LNCaP clone FGC (cell line): Measurements from ENCODE around the gene ZNF256.

Experiments used
- DNase-seq: peaks from one replicate; pipeline ENCODE4 v3.0.0-alpha.2; 2011; ENCODE audit warnings: low read depth
- H3K4me3 ChIP-seq: 2 replicates; pipeline ENCODE4 v1.5.1; 2011; ENCODE audit warnings: mild to moderate bottlenecking, low read depth, low read length, control low read depth
- CTCF ChIP-seq: IDR thresholded peaks from 2 replicates; pipeline ENCODE4 v1.5.1; 2012; ENCODE audit warnings: mild to moderate bottlenecking; ENCODE audit not compliant: control insufficient read depth, insufficient read depth; ENCODE audit errors: extremely low read depth

The ZNF256 gene

DNA sequence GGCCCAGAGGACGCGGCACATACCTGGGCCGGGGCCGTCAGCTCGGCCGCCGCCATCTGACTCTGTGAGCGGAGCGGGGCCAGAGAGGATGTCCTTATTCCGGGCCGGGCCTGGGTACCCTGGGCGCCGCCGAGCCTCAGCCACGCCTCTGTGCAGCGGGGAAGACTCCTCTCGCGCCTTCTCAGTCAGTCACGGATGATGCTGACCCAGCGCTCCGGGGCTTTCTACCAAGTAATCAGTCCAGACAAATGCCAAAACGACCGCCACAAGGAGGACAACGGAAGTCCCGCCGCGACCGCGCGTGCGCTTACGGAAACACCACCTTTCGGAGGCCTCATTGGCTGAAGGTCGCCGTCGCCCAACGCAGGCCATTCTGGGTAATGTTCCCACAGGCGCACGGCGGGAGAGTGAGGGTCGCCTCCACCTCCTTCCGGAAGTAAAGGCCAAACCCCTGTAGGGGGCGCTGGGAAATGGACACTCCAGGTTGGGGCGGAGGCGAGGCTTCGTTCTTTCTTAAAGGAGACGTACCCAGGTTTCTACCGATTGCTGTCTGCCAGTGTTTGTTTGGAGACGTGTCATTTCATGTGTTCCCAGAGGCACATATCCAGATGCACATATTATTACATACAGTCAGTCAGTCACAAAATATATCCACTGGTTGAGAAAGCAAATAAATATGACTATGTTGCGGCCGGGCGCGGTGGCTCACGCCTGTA is at the start of gene ZNF256:
TSS of gene ZNF256 (minus strand) at position 288 of the 716 bp plus-strand sequence. CDS start at position 56, 232 bp downstream.
- DNase-seq = peak; percentile 93
- H3K4me3 ChIP-seq = peak within 1 kb of the TSS; percentile 92
- TF ChIP-seq CTCF = peak; percentile 67

GRCh38 chr19:57992841-57993240 is 45.3 kb upstream of the ZNF256 start:
- no peak for TF ChIP-seq CTCF
- H3K4me3 ChIP-seq = no peak overlapping the region
- DNase-seq = no peak

DNA sequence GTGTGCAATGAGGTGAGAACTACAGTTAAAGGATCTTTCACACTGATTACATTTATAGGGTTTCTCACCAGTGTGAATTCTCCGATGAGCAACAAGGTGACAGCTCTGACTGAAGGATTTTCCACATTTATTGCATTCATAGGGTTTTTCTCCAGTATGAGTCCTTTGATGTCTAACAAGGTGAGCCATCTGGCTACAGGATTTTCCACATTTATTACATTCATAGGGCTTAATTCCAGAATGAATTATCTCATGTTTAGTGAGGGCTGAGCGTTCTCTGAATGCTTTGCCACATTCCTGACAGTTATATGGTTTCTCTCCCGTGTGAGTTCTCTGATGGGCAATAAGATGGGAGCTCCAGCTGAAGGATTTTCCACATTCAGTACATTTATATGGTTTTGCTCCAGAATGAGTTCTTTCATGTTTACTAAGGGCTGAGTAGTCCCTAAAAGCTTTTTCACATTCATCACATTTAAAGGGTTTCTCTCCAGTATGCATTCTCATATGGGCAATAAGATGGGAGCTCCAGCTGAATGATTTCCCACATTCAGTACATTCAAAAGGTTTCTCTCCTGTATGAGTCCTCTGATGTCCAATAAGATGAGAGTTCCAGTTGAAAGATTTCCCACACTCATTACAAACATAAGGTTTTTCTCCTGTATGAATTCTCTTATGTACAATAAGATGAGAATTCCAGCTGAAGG is 31.2 kb upstream of the ZNF256 start:
- no peak overlapping the region for H3K4me3 ChIP-seq
- DNase-seq = no peak
- TF ChIP-seq CTCF = no peak

DNA sequence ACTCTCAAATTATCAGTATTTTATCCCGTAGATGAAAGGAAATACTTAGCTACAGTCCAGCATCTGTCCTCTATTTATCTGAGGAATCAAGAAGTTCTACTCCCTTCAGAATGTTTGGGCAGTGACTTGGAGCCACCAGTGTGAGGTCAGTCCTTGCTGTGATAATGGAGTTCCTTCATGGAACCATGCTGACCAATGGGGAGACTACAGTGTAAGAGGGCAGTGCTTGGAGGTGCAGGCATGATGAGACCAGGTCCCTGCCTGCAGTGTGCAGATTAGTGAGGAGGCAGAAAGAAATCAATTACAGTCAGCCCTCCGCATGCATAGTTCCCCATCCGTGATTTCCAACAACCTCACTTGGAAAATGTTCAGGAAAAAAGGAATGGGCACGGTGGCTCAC is 26.9 kb upstream of the ZNF256 start, which contains the start of gene C19orf18:
TSS of gene C19orf18 (minus strand) at position 101 of the 400 bp plus-strand sequence. CDS start 102 bp downstream, outside the sequence.
- no peak for DNase-seq
- no peak within 1 kb of the TSS for H3K4me3 ChIP-seq
- TF ChIP-seq CTCF = no peak

DNA sequence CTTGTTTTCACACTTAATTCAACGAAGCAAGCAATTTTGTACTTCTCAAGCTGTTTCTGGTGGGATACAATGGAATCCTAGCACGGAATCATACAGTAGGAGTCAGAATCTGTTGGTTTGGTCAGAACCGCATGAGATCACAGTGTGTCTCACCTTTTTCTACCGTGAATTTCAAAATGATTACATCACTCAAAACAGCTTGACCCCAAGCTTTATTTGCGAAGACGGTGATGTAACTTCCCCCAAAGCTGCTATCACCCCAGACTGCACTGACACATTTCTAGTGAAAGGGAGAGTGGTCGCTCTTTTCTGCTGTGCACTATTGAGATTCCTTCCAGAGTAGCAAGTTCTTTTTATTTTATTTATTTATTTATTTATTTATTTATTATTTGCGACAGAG is 17.3 kb upstream of the ZNF256 start:
- DNase-seq = no peak
- no peak for TF ChIP-seq CTCF
- H3K4me3 ChIP-seq = no peak overlapping the region

GRCh38 chr19:57961785-57962184 is 14.3 kb upstream of the ZNF256 start:
- TF ChIP-seq CTCF = no peak
- no peak overlapping the region for H3K4me3 ChIP-seq
- DNase-seq = no peak
